Heart left ventricle (tissue), 13 donors: ENCODE data around the gene FGB.

Experiments used
- CTCF ChIP-seq, 12 donors: fragments of 200-600 bp; sonication (generic) in 4 of 12; IDR thresholded peaks; one replicate each; pipeline versions ENCODE4 v1.5.0 to v1.8.0; 2018 to 2022; ENCODE audit warnings: antibody characterized with exemption in 12 of 12, mild to moderate bottlenecking in 5 of 12
- POLR2A ChIP-seq, 2 donors: fragments of 450-650 bp; IDR thresholded peaks; one replicate each; pipeline ENCODE4 v1.6.1; 2017; ENCODE audit warnings: antibody characterized with exemption in 2 of 2, mild to moderate bottlenecking in 2 of 2, moderate library complexity in 2 of 2
- donor health status: ischemic (EF 13 %, LVEDD 7.1; RV severe dilation, severe dysfunction).
- donor health status: DM: no; HTN: yes; CAD: no.
- donor health status: DM: no; HTN: no; CAD: no.
- donor health status: ischemic (EF 25% LVEDD 6.9; RV normal size, moderate dysfunction).
- donor health status: ischemic (EF 25% LVEDD 5.7; RV mildly dilated, moderate dysfunction).
- donor health status: ischemic (EF 35%, LVEDD 5.7; RV mildly dilated, moderate dysfunction).
- donor health status: nonischemic (EF 11% LVEDD 7.7; RV severe dilation, severe dysfunction).
- donor health status: DM: yes; HTN: yes; CAD: no.
- donor health status: PGD.
- donor health status: ischemic (EF 29% LVEDD 5.4; RV normal size, mild dysfunction).
- donor health status: nonischemic (EF 23%, LVEDD 6.1; RV moderate dilation, normal function).

- TF ChIP-seq CTCF (IDR thresholded peaks at IDR 0.05): no peak
- TF ChIP-seq POLR2A (IDR thresholded peaks at IDR 0.05): no peak
Observed at GRCh38 chr4:154517591-154517990, 45.2 kb upstream of the FGB start.
